Putamen (tissue), 1 donor: ENCODE data around the gene RB1.

Experiments
- DNase-seq: peaks from one replicate; pipeline ENCODE4 v3.0.0-alpha.2; 2016; ENCODE audit warnings: low spot score

RB1 gene

GRCh38 chr13:48303359-48304142, at the start of gene RB1:
RB1 (plus strand) TSS chr13:48303751; CDS start chr13:48303913, 162 bp downstream.
- DNase-seq, result peak; percentile 85

DNA sequence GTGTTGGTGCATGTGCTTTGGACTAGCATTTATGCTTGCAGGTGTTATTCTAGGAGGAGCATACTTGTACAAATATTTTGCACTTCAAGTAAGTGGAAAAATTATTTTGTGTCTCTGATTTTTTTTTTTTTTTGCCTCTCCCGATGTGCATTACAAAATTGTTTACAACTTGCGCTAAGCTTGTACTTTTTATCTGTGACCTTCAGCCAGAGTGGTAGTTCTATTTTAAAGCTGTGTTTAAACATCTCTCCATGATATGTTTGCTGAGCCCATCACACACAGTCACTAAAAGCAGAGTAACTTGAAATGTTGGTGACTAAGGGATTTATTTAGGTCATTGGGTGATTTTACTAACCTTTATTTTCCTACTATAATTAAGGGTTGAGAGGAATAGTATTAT, 49.7 kb upstream of the RB1 start:
- no peak for DNase-seq

DNA sequence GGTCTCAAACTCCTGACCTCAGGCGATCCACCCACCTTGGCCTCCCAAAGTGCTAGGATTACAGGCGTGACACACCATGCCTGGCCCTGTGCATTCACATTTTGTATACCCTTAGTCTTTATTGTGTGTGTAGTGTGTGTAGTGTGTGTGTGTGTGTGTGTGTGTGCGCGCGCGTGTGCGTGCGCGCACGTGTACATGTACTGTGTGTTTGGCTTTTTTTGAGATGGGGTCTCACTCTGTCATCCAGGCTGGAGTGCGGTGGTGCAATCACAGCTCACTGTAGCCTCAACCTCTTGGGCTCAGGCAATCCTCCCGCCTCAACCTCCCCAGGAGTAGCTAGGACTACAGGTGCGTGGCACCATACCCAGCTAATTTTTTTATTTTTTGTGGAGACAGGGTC, 48.5 kb upstream of the RB1 start:
- DNase-seq, result no peak

DNA sequence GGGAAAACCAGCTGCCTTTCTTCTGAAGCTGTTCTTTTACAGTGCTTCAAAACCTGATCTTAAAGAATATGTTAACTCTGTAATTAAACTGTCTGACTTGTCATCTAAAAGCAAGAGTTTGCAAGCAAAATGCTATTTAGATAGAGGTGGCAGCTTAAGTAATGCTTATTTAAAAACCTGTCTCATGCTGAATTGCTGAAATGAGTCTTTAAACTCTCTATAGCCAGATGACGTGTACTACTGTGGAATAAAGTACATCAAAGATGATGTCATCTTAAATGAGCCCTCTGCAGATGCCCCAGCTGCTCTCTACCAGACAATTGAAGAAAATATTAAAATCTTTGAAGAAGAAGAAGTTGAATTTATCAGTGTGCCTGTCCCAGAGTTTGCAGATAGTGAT, 47.6 kb upstream of the RB1 start:
- peak; percentile 51 for DNase-seq

- DNase-seq, result no peak
Measured at GRCh38 chr13:48258002-48258401, 45.5 kb upstream of the RB1 start.

DNA sequence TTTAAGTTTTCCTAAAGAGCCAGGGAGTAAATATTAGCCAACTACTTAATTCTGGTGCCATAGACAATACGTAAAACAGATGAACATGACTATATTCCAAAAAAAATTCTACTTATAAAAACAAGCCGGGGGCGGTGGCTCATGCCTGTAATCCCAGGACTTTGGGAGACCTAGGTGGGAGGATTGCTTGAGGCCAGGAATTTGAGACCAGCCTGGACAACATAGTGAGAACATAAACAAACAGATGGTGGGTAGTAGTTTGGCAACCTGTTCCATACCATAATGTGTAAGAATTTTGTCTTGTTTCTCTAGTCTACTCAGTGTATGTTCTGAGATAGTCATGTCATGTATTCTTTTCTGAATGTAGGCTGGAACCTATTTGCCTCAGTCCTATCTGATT, 45.1 kb upstream of the RB1 start:
- no peak for DNase-seq

DNA sequence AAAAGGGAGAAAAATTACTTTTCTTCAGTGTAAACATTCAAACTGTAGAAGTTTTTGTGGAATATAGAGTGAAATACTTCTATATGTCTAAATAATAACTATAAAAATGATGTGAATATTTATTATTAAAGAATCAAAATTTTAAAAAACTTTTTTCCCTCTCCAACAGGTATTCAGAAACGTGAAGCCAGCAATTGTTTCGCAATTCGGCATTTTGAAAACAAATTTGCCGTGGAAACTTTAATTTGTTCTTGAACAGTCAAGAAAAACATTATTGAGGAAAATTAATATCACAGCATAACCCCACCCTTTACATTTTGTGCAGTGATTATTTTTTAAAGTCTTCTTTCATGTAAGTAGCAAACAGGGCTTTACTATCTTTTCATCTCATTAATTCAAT, 42.6 kb upstream of the RB1 start:
- no peak for DNase-seq

GRCh38 chr13:48263196-48263595, 40.4 kb upstream of the RB1 start:
- no peak for DNase-seq

- DNase-seq, result no peak
Measured at GRCh38 chr13:48264058-48264457, 39.5 kb upstream of the RB1 start.

DNA sequence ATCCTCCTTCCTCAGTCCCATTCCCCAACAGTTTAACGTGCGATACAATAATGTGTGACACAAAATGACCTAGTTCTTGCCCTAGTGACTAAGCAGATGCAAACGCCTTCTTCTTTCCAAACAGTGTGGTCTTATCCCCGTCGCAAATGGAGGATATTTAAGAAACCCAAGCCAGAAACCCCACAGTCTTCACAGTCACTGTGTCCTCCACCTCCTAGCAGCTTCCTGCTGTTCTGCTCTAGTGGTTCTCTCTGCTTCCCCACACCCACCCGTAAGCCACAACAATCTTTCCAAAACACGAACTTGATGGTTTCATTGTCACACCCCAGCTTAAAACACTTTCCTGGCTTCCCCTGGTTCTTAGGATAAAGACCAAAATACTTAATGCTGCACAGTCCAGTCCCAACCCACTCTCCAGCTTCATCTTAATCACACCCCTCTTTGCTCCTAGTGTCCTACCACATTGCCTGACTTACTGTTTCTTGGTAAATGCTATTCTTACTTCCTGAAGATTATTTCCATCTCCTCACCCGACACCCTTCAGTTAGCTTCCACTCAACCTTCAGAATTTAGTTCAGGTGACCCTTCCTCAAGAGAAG, 38.2 kb upstream of the RB1 start:
- DNase-seq, result no peak

- DNase-seq, result no peak
Measured at GRCh38 chr13:48266150-48266549, 37.4 kb upstream of the RB1 start.

GRCh38 chr13:48266701-48267639, 36.6 kb upstream of the RB1 start:
- DNase-seq, result no peak

DNA sequence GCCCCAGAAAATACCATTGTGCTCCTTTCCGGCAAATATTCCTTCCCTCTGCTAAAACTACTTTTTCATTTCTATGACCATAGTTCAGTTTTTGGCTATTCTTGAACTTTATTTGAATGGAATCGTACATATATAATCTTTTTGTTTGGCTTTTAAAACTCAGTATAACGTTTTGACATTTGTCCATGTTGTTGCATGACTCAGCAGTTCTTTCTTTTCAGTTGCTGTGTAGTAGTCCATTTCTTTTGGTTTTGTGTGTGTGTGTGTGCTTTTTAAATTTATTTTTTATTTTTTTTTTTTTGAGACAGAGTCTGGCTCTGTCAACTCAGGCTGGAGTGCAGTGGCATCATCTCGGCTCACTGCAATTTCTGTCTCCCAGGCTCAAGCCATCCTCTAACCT, 35.5 kb upstream of the RB1 start:
- no peak for DNase-seq

DNA sequence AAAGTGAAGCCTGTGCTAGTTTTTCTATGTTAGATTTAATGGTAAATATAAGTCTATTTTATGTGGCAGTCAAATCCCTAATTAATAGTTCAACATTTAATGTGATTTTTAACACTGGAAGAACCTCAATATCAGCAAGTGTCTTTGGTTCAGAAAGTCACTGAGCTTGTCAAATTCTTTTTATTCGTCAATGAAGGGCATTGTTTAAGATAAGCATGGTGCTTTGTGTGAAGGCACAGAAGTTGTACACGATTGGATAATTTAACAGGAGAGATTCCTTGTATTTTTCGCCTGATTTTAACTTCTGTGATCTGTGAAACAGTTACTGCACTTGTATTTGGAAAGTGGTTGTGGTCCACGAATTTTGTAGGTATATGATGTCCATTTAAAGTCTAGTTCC, 30.2 kb upstream of the RB1 start:
- no peak for DNase-seq

GRCh38 chr13:48275507-48275906, 28.0 kb upstream of the RB1 start:
- DNase-seq, result no peak

DNA sequence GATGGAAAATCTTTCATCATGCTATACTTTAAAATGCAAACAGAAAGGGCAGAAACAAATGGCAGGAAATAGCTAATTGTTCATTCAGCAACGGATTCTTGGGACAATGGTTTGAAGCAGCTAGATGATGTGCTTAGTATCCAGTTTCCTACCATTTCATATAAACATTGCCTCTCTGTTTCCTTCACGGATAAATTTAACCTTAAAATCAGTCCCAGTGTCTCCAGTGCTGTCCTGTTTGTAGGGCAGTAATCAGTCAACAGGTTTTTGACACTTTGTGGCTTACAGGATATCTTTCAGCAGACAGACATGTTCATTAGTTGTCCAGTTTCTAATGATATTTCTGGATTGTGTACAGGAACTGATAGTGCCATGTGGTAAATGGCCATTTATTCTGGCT, 24.7 kb upstream of the RB1 start:
- DNase-seq, result no peak

DNA sequence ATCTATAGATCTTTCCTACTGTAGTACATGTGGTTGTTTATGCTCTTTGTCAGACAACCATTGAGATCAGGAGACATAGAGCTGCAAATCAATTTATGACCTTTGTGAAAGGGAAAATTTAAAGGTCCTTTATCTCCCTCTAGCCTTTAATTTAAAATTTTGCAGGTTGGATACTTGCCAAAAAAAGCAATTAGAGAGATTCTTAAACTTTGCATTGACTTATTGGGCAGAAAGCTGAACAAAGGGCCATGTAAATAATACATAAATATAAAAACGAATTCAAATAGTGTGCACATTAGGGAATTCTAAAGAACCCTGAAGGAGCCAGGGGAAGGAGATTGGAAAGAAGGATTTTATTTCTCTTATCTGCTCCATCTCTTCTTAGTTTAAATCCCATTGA, 22.0 kb upstream of the RB1 start:
- DNase-seq, result no peak

DNA sequence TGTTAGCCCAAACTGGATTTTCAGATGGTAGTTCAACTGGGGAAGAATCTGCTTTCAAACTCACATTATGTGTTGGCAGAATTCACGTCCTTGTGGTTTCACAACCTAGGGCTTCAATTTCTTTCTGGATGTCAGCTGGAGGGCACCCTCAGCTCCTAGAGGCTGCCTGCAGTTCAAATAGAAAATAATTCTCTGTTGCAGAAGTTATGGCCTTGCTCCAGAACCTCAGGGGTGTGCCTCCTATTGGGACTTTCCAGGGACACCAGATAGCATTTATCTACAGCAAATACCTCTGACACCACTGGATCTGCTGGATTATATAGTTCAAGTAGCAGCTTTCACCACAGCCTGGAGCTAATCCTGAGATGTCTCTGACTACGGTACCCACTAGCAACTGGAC, 11.8 kb upstream of the RB1 start:
- DNase-seq, result no peak

DNA sequence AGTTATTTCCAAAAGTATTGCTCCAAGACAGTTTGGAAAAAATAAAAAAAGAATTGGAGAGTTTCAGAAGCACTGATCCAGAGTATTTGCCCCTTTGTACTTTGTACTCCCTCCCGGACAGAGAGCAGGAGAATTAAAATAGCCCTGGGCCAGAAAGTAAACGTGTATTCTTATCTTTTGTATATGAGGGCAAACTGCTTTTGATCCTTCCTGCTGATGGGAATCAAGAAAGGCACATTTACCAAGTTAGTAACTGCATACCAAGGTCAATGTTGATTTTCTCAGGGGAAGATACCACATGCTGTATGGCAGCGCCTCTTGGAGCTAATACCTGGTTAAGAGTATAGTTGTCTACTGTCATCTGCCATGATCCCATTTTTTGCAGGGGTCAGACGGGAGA, 10.9 kb upstream of the RB1 start:
- DNase-seq, result no peak

GRCh38 chr13:48294653-48295052, 8.9 kb upstream of the RB1 start:
- no peak for DNase-seq

DNA sequence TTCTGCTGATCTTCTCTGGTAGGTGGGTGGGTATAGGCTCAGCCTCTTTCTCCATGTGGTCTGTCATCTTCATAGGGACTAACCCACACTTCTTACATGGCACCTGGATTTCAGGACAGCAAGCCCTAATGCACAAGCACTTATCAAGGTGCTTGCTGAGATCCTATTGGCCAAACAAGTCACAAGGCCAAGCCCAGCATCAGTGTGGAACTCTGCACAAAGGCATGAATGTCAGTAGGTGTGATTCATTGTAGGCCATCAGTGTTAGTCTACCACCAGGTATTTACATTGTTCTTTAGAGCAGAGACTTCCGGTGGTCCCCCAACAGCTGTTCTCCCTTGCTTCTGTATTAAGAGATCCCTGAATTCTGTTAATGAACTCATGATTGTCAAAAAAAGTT, 8.3 kb upstream of the RB1 start:
- no peak for DNase-seq

GRCh38 chr13:48296528-48296927, 7.0 kb upstream of the RB1 start:
- no peak for DNase-seq
